Activated CD4-positive, alpha-beta T cell treated with anti-CD3 and anti-CD28 coated beads for 1 hour (primary cell): ENCODE measurements around the gene ZNF467.
A peak's percentile ranks its signal among the peaks of the same experiment; 100 is the strongest.

ENCODE experiments used
- DNase-seq: peaks from one replicate; pipeline ENCODE4 v3.0.0-alpha.2; 2020

Gene ZNF467

DNA sequence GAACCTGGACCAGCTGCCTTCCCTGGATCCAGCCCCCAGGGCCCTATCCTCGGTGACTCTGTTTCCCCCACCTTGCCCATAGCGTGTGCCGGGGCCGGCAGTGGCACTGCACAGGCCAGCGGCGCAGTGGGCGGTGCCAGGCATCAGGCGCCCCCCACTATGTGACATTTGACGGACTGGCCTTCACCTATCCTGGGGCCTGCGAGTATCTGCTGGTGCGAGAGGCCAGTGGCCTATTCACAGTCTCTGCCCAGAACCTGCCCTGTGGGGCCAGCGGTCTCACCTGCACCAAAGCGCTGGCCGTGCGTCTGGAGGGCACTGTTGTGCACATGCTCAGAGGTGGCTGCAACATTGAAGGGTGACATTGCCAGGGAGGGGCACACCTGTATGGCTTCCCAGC, 12.0 kb upstream of the ZNF467 start:
- no peak for DNase-seq

GRCh38 chr7:149784251-149784608, 10.8 kb upstream of the ZNF467 start:
- DNase-seq: no peak

GRCh38 chr7:149783386-149784250, 10.2 kb upstream of the ZNF467 start:
- DNase-seq: no peak

- DNase-seq: no peak
Measured at GRCh38 chr7:149782682-149783345, 9.4 kb upstream of the ZNF467 start.

DNA sequence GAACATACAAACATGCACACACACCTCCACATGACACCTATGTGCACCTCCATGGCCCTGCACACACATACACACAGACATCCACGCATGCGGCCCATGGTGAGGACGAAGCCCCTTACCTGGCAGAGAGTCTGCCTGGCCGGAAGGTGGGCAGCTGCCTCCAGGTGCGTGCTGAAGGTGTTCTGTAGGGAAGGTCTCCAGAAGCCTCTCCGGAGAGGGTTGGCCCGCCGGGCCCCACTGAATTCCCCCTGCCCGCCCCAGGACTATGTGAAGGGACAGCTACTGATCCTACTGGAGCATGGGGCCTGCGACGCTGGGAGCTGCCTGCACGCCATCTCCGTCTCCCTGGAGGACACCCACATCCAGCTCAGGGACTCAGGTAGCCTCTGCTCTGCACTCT, 8.5 kb upstream of the ZNF467 start:
- no peak for DNase-seq

- no peak for DNase-seq
Measured at GRCh38 chr7:149780636-149781419, 7.4 kb upstream of the ZNF467 start.

- DNase-seq: no peak
Measured at GRCh38 chr7:149780056-149780455, 6.7 kb upstream of the ZNF467 start.

GRCh38 chr7:149779502-149779805, 6.1 kb upstream of the ZNF467 start:
- DNase-seq: no peak

DNA sequence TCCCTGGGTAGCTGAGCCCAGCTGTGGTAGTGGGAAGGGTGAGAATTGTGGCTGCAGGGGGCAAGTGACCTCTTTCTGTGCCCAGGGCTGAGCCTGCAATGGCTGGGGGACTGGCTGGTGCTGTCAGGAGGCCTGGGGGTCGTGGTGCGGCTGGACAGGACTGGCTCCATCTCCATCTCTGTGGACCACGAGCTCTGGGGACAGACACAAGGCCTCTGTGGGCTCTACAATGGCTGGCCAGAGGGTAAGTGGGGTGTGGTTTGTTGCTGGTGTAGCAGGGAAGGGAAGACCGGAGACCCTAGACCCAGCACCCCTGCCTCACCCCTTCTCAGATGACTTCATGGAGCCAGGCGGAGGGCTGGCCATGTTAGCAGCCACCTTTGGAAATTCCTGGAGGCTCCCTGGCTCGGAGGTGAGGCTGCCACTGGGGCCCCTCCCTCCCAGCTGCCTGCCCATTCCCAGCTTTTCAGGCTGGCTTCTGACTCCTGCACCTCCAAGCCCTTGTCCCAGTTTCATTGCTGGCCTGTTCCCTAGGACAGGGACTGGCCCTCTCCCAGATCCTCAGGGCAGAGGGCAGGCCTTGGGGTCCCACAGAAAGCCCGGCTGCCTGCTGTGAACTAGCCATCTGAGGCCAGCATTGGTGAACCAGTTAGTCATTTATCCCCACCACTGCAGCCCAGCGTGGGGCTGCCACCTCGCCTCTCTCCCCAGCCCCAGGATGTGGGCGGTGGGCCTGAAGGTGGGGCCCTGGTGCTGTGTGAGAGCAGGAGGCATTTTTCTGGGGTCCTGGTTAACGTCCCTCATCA, 5.5 kb upstream of the ZNF467 start:
- no peak for DNase-seq

DNA sequence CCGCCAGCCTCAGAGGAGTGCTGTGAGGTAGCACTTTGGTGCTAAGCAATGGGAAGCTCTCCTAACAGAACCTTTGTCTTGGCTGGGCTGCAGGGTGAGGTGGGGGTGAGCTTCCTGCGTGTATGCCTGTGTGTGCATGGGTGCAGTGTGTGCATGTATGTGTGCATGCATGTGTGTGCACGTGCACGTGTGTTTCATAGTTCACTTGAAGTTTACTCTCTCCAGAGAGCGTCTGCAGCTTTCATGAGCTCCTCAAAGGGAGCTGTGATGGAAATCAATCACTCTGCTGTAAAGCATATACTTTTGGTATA, 4.9 kb upstream of the ZNF467 start:
- DNase-seq: no peak

DNA sequence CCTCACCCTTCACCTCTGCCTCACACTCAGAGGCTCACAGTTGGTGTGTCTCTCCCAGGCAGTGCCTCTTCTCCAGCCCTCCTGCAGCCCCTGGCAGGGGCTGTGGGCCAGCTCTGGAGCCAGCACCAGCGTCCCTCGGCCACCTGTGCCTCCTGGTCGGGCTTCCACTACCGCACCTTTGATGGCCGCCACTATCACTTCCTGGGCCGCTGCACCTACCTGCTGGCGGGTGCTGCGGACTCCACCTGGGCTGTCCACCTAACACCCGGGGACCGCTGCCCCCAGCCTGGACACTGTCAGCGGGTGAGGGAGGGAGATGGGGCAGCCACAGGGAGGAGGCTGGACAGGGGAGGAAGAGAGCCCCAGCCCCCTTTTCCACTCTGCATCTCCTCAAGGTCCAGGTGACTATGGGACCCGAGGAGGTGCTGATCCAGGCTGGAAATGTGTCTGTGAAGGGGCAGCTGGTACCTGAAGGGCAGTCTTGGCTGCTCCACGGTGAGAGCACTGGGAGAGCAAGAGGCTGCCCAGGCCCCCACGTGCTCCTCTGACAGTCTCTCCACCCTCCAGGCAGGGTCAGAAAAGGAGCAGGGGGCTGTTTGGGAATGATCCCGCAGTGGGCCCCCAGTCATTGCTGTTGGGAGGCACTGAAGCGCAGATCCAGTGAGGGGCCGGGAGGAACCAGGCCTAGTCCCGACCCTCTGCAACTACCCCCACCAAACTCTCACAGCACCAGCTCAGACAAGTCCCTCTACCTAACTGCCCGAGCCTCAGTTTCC, 4.4 kb upstream of the ZNF467 start:
- no peak for DNase-seq

- DNase-seq: no peak
Measured at GRCh38 chr7:149776848-149777407, 3.5 kb upstream of the ZNF467 start.

- no peak for DNase-seq
Measured at GRCh38 chr7:149776289-149776688, 2.9 kb upstream of the ZNF467 start.

DNA sequence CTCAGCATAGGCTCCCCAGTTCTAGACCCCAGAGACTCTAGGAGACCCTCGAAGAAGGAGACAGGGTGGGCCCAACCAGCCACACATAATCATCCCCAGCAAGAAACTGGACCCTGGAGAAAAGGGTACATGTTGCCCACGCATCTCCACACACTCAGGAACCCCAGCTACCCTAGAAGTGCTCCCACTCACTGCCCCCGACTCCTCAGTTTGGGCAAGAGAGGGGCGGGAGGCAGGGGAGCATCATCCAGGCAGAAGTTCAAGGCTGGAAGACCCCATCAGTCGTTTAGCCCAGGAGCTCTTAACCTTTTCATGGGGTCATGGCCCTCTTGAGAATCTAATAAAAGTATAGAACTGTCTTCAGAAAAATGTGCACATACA, 1.8 kb upstream of the ZNF467 start:
- DNase-seq: no peak

DNA sequence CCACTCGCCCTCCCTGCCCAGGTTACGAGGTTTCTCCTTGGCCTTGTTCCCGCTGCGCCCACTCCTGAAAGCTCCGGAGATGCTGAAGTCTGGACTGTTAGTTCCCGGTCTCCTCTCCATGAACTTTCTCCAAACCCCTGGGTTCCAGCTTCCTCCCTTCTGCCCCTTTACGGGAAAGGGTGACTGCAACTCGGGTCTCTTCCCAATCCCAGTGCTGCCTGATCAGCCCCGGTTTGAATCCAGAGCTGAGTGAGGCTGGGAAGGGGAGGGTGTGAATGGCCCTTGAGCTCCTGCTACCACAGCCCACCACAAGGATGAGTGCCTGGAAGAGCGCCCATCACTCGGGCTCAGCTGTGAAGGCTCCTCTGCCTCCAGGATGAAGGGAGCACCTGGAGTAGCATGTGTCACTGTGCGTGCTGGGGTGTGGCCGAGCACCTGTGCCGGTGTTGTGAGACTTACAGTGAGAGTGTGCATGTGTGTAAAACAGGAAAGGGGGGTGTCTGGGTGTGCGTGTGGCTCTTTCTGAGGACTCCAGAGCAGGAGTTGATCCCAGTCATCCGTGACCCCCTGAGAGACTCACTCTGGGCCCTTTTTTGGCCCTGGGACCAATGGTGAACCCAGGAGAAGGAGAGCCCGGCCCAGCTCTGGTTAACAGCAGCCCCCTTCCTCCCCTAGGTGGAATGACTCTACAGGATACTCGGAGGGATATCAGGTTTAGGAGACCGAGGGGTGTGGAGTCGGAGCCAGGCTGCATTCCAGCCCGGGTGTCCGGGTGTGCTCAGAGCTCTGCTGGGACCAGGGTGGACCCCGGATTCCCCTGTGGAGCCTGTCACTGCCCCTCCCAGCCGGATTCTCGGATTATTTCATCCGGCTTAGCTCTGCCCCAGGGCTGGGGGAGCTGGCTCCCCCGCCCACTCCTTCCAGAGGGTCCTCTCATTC, 1.1 kb upstream of the ZNF467 start:
- no peak for DNase-seq

DNA sequence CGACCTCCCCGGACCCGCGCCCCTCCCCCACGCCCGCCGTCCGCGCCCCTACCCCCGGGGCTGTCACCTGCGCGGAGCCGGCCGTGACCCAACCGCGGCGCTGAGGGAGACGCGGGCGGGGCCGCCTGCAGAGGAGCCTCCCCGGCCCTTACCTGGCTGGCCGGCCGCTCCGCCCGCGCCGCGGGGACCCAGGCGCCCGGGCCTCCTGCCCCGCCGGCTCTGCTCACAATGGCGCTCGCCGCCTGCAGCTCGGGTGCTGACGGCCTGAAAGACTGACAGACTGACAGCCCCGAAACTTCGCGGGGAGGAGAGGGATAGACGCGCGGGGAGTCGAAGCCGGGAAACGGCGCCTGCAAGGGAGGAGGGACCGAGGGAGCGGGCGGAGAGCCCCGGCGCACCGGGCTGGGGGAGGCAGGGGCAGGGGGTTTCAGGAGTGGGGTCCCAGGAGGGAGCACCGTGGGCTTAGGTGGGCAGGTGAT, 393 bp downstream of the ZNF467 start:
- DNase-seq: peak; percentile 12

GRCh38 chr7:149772241-149772955, 990 bp downstream of the ZNF467 start:
- peak; percentile 18 for DNase-seq

DNA sequence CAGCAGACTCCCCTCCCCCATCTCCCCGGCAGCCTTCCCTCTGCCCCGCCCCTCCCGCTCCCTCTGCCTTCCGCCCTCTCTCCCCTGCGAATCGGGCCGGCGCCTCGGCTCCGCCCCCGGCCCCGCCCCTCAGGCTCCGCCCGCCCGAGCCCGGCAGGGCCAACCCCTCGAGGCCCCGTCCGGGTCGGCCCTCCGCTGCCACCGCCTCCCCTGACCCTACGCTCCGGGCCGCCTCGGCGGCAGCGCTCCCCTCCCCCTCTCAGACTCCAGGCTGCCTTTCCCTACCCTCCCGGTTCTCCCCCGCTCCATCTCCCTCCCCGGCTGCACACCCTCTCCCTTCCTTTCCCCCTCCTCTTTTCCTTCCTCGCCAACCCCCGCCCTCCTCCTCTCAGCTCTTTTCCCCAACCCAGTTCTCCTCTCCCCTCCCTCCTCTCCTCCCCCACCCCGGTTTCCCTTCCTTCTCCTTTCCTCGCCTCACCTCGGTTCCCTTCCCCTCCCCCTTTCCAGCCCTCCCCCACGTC, 1.6 kb downstream of the ZNF467 start:
- peak; percentile 76 for DNase-seq

GRCh38 chr7:149770728-149771636, 2.4 kb downstream of the ZNF467 start:
- DNase-seq: no peak
